K562 (cell line): ENCODE measurements around the gene ZNF451. TPM values are rescaled to one million over a fixed set of nuclear protein-coding genes. Genes with fewer than 3 reads are reported as not detected.

Experiments used
- BCL6 ChIP-seq: fragments of 250-450 bp; sonication (Bioruptor Pico); IDR thresholded peaks from 2 replicates; pipeline ENCODE4 v1.4.0; 2020
- POLR2G ChIP-seq: fragments of 200-400 bp; formaldehyde crosslinking; IDR thresholded peaks from 2 replicates; pipeline ENCODE4 v1.6.1; 2017; ENCODE audit warnings: low read depth, mild to moderate bottlenecking, antibody characterized with exemption, low read length, moderate library complexity
- POLR3A ChIP-seq: IDR thresholded peaks from 2 replicates; pipeline ENCODE4 v1.6.1; 2011; ENCODE audit warnings: borderline replicate concordance, mild to moderate bottlenecking, moderate library complexity; ENCODE audit not compliant: insufficient read length, insufficient read depth; ENCODE audit errors: extremely low read depth
- PTBP1 ChIP-seq: fragments of 200-400 bp; formaldehyde crosslinking; IDR thresholded peaks from 2 replicates; pipeline ENCODE4 v1.6.1; 2017; ENCODE audit warnings: low read depth, low read length
- ZBTB12 ChIP-seq: fragments of 250-450 bp; sonication (Bioruptor Pico); IDR thresholded peaks from 2 replicates; pipeline ENCODE4 v1.4.0; 2020
- ZNF717 ChIP-seq: fragments of 250-450 bp; sonication (Bioruptor Pico); IDR thresholded peaks from 2 replicates; pipeline ENCODE4 v1.5.0; 2021
- ZSCAN29 ChIP-seq: fragments of 450-650 bp; IDR thresholded peaks from 2 replicates; pipeline ENCODE4 v1.6.1; 2017
- polyA plus RNA-seq, 8 experiments: library from polyadenylated mRNA; depleted of rRNA in 4 of 8; stranded (reverse) in 5 of 8; unstranded in 3 of 8; fragments of >200 nt; fragmentation: Nextera tagmentation in 2 of 8; fragmentation: Illumina TruSeq in 1 of 8; extraction: Ambion mirVana in 2 of 8; extraction: Trizol in 1 of 8; gene quantifications; 2 replicates each; pipeline versions ENCODE4 v1.2.1 to v1.2.3, GENCODE V29; 2011 to 2014; ENCODE audit warnings: inconsistent platforms in 1 of 8, missing spikeins in 1 of 8
- total RNA-seq, 7 experiments: library from RNA; depleted of rRNA in 6 of 7; stranded (reverse); fragments of >200 nt in 6 of 7; fragmentation: Illumina TruSeq in 2 of 7; extraction: Trizol in 2 of 7; gene quantifications; 2 replicates each; pipeline versions ENCODE4 v1.2.1 to v1.2.3, GENCODE V29; 2011 to 2021; ENCODE audit warnings: low replicate concordance in 1 of 7
- TF ChIP-seq, protein P1 (sequence below): fragments of 250-450 bp; sonication (Bioruptor Pico); IDR thresholded peaks from 2 replicates; pipeline ENCODE4 v1.5.0; 2022; ENCODE audit warnings: mild to moderate bottlenecking
- TF ChIP-seq, protein P2 (sequence below): fragments of 450-650 bp; formaldehyde crosslinking; IDR thresholded peaks from 2 replicates; pipeline ENCODE4 v1.4.0; 2022; ENCODE audit warnings: missing genetic modification characterization
- TF ChIP-seq, protein P3 (sequence below): fragments of 250-450 bp; sonication (Bioruptor Pico); IDR thresholded peaks from 2 replicates; pipeline ENCODE4 v1.5.0; 2021; ENCODE audit warnings: mild to moderate bottlenecking, borderline replicate concordance
- TF ChIP-seq, protein P4 (sequence below): sonication (generic); formaldehyde crosslinking; IDR thresholded peaks from 2 replicates; pipeline ENCODE4 v1.8.0; 2022; ENCODE audit warnings: mild to moderate bottlenecking, missing genetic modification reagents
- TF ChIP-seq, protein P5 (sequence below): fragments of 450-650 bp; conservative IDR thresholded peaks from 2 replicates; pipeline ENCODE4 v1.6.1; 2016; ENCODE audit warnings: missing genetic modification characterization, low read depth, mild to moderate bottlenecking, control low read depth, missing compliant biosample characterization
- TF ChIP-seq, protein P6 (sequence below): fragments of 450-650 bp; formaldehyde crosslinking; IDR thresholded peaks from 2 replicates; pipeline ENCODE4 v1.4.0; 2020; ENCODE audit warnings: mild to moderate bottlenecking, moderate library complexity

ZNF451 gene
- total and polyA plus RNA-seq, 9 of the 15 experiments (the other 6 are each of a cell fraction or from before 2014, with no cell fraction given) = 16.1 to 74.3 (median 38.3) TPM

DNA sequence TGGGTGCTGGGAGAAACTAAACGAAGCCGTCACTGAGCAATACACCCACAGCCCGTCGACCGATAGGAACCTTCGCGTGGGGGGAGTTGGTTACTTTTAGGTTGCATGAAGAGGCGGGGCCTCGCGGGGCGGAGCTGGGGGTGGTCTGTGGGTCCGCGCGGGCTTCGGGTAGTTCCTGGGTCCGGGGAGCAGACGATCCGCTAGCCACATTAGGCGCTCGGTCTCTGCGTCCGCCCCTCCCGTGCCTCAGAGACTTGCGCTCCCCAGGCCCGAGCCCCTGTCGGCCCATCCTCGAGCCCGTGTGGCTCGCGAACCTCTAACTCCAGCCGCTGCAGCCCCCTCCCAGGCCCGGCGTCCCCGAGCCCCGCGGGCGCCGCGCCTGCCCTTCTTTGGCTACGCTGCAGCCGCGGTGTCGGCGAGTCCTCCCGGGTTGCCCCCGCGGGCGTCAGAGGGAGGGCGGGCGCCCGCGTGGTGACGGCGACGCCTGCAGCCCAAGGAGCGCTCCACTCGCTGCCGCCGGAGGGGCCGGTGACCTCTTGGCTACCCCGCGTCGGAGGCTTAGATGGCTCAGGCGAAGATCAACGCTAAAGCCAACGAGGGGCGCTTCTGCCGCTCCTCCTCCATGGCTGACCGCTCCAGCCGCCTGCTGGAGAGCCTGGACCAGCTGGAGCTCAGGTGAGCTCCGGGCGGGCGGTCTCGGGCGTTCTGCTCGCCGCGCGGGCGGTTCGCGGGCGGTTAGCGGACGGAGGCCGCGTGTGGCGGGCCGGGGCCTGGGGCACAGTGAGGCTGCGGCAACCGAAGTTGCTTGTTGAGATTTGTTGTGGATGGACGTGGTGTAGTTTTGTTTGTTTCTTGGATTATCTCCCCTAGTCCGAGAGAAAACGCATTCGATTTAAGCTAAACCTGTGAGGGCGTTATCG lies 82.4 kb downstream of the ZNF451 start, which contains the start of gene BAG2 (continued):
- TF ChIP-seq, protein P1, sequence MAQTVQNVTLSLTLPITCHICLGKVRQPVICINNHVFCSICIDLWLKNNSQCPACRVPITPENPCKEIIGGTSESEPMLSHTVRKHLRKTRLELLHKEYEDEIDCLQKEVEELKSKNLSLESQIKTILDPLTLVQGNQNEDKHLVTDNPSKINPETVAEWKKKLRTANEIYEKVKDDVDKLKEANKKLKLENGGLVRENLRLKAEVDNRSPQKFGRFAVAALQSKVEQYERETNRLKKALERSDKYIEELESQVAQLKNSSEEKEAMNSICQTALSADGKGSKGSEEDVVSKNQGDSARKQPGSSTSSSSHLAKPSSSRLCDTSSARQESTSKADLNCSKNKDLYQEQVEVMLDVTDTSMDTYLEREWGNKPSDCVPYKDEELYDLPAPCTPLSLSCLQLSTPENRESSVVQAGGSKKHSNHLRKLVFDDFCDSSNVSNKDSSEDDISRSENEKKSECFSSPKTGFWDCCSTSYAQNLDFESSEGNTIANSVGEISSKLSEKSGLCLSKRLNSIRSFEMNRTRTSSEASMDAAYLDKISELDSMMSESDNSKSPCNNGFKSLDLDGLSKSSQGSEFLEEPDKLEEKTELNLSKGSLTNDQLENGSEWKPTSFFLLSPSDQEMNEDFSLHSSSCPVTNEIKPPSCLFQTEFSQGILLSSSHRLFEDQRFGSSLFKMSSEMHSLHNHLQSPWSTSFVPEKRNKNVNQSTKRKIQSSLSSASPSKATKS (CRISPR knock-in tag) = no peak
- TF ChIP-seq, protein P2, sequence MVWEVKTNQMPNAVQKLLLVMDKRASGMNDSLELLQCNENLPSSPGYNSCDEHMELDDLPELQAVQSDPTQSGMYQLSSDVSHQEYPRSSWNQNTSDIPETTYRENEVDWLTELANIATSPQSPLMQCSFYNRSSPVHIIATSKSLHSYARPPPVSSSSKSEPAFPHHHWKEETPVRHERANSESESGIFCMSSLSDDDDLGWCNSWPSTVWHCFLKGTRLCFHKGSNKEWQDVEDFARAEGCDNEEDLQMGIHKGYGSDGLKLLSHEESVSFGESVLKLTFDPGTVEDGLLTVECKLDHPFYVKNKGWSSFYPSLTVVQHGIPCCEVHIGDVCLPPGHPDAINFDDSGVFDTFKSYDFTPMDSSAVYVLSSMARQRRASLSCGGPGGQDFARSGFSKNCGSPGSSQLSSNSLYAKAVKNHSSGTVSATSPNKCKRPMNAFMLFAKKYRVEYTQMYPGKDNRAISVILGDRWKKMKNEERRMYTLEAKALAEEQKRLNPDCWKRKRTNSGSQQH (CRISPR knock-in tag) = 0 out of 2 replicates have a peak, but pooled peaks have one; percentile 5
- TF ChIP-seq ZNF717 (CRISPR knock-in tag) = no peak
- TF ChIP-seq, protein P3, sequence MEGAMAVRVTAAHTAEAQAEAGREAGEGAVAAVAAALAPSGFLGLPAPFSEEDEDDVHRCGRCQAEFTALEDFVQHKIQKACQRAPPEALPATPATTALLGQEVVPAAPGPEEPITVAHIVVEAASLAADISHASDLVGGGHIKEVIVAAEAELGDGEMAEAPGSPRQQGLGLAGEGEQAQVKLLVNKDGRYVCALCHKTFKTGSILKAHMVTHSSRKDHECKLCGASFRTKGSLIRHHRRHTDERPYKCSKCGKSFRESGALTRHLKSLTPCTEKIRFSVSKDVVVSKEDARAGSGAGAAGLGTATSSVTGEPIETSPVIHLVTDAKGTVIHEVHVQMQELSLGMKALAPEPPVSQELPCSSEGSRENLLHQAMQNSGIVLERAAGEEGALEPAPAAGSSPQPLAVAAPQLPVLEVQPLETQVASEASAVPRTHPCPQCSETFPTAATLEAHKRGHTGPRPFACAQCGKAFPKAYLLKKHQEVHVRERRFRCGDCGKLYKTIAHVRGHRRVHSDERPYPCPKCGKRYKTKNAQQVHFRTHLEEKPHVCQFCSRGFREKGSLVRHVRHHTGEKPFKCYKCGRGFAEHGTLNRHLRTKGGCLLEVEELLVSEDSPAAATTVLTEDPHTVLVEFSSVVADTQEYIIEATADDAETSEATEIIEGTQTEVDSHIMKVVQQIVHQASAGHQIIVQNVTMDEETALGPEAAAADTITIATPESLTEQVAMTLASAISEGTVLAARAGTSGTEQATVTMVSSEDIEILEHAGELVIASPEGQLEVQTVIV (CRISPR knock-in tag) = no peak
- no peak for TF ChIP-seq POLR3A
- TF ChIP-seq, protein P4, sequence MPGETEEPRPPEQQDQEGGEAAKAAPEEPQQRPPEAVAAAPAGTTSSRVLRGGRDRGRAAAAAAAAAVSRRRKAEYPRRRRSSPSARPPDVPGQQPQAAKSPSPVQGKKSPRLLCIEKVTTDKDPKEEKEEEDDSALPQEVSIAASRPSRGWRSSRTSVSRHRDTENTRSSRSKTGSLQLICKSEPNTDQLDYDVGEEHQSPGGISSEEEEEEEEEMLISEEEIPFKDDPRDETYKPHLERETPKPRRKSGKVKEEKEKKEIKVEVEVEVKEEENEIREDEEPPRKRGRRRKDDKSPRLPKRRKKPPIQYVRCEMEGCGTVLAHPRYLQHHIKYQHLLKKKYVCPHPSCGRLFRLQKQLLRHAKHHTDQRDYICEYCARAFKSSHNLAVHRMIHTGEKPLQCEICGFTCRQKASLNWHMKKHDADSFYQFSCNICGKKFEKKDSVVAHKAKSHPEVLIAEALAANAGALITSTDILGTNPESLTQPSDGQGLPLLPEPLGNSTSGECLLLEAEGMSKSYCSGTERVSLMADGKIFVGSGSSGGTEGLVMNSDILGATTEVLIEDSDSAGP (CRISPR knock-in tag) = no peak
- TF ChIP-seq PTBP1 = no peak
- TF ChIP-seq, protein P5, sequence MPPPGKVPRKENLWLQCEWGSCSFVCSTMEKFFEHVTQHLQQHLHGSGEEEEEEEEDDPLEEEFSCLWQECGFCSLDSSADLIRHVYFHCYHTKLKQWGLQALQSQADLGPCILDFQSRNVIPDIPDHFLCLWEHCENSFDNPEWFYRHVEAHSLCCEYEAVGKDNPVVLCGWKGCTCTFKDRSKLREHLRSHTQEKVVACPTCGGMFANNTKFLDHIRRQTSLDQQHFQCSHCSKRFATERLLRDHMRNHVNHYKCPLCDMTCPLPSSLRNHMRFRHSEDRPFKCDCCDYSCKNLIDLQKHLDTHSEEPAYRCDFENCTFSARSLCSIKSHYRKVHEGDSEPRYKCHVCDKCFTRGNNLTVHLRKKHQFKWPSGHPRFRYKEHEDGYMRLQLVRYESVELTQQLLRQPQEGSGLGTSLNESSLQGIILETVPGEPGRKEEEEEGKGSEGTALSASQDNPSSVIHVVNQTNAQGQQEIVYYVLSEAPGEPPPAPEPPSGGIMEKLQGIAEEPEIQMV (tag) = no peak
- peak; percentile 56; the same call in 1 of the 2 replicates for TF ChIP-seq ZBTB12 (CRISPR knock-in tag)
- TF ChIP-seq POLR2G = peak; percentile 99
- no peak for TF ChIP-seq BCL6
- no peak for TF ChIP-seq ZSCAN29
- TF ChIP-seq, protein P6, sequence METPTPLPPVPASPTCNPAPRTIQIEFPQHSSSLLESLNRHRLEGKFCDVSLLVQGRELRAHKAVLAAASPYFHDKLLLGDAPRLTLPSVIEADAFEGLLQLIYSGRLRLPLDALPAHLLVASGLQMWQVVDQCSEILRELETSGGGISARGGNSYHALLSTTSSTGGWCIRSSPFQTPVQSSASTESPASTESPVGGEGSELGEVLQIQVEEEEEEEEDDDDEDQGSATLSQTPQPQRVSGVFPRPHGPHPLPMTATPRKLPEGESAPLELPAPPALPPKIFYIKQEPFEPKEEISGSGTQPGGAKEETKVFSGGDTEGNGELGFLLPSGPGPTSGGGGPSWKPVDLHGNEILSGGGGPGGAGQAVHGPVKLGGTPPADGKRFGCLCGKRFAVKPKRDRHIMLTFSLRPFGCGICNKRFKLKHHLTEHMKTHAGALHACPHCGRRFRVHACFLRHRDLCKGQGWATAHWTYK (CRISPR knock-in tag) = peak; percentile 33
